ENCODE results near the gene LRMDA. TPM values are rescaled to one million over a fixed set of nuclear protein-coding genes. Genes with fewer than 3 reads are reported as not detected.

The LRMDA gene
- total and polyA plus RNA-seq, 2 of the 8 experiments (the other 6 are each of a cell fraction or from before 2014, with no cell fraction given) = 0.86 to 2.8 TPM

- no peak for TF ChIP-seq CTCF (IDR thresholded peaks at IDR 0.05; ENCODE audit: control extremely low read depth in 1 of 3, insufficient read depth in 1 of 3, low read depth in 1 of 3, low read length in 3 of 3)
- no peak for TF ChIP-seq KDM4A (IDR thresholded peaks at IDR 0.05; ENCODE audit: low read depth, low read length, severe bottlenecking)
- TF ChIP-seq ATF2 (IDR thresholded peaks at IDR 0.05; ENCODE audit: low read length) = no peak
These were observed 850.9 kb downstream of the LRMDA start (continued) for GRCh38 chr10:76282061-76283025.
